ENCODE measurements around the gene FXYD3. TPM values are rescaled to one million over a fixed set of nuclear protein-coding genes. Genes with fewer than 3 reads are reported as not detected.

The FXYD3 gene
- total RNA-seq, 4 donors from 2014 or later: 0.26 to 13.4 TPM; not detected in 2

- H3K36me3 ChIP-seq: no peaks in the 10 kb centered on the region
- H3K27me3 ChIP-seq: no peaks in the 10 kb centered on the region
- in situ Hi-C loops (cut with MboI; ENCODE audit: low sequenced_read_pairs in 4 of 4): loop anchor here in 1 of 4 donors (10.0 kb wide), 1 partner anchor 46 kb away; the partner anchor contains the start of gene HPN
- TF ChIP-seq CTCF (IDR thresholded peaks at IDR 0.05 in 4 of 5, conservative IDR thresholded peaks at IDR 0.05 in 1 of 5) (peak; percentile 72 to 77 (median 75)), POLR2A (IDR thresholded peaks at IDR 0.05) (no peak)
- H3K9me3 ChIP-seq: no peaks in the 10 kb centered on the region
- peak overlapping the region in 3 of 4 donors; percentile 4 to 35 (median 23) for H3K4me3 ChIP-seq
- DNase-seq (peak; percentile 52 to 72), ATAC-seq (peak; percentile 94 to 96)
- intact Hi-C loops (cut with DNase I; ENCODE audit: low total_unique reads): loop anchor here (1.0 to 2.0 kb wide), 4 partner anchors 23 to 117 kb away; partner anchors contain the start of gene LGI4
- H3K27ac ChIP-seq: peak overlapping the region; percentile 31 to 61 (median 49)
- H3K4me1 ChIP-seq: peaks cover 9 to 15% of the 10 kb centered on the region in 2 donors
These were observed 25.0 kb upstream of the FXYD3 start for GRCh38 chr19:35090506-35091214.

- Histone ChIP-seq H3K36me3 (no peaks in the 10 kb centered on the region), H3K27me3 (no peaks in the 10 kb centered on the region), H3K27ac (no peak overlapping the region), H3K4me1 (peaks cover 6 to 9% of the 10 kb centered on the region in 2 donors), H3K9me3 (no peaks in the 10 kb centered on the region), H3K4me3 (no peak overlapping the region)
- intact Hi-C loops (cut with DNase I; ENCODE audit: low total_unique reads) (no loop called here), in situ Hi-C loops (cut with MboI; ENCODE audit: low sequenced_read_pairs in 4 of 4) (loop anchor here in 1 of 4 donors (10.0 kb wide), 1 partner anchor 49 kb away; the partner anchor contains the start of gene HPN)
- TF ChIP-seq POLR2A (IDR thresholded peaks at IDR 0.05) (no peak), CTCF (IDR thresholded peaks at IDR 0.05 in 4 of 5, conservative IDR thresholded peaks at IDR 0.05 in 1 of 5) (no peak)
- DNase-seq: no peak
- ATAC-seq: no peak
These were observed 22.2 kb upstream of the FXYD3 start for GRCh38 chr19:35093430-35093829.

- DNase-seq (no peak), ATAC-seq (no peak)
- in situ Hi-C loops (cut with MboI; ENCODE audit: low sequenced_read_pairs in 4 of 4) (loop anchor here in 1 of 4 donors (10.0 kb wide), 1 partner anchor 49 kb away; the partner anchor contains the start of gene HPN), intact Hi-C loops (cut with DNase I; ENCODE audit: low total_unique reads) (no loop called here)
- no peak overlapping the region for H3K4me3 ChIP-seq
- peaks cover 6 to 9% of the 10 kb centered on the region in 2 donors for H3K4me1 ChIP-seq
- no peaks in the 10 kb centered on the region for H3K9me3 ChIP-seq
- H3K27me3 ChIP-seq: no peaks in the 10 kb centered on the region
- TF ChIP-seq CTCF (IDR thresholded peaks at IDR 0.05 in 4 of 5, conservative IDR thresholded peaks at IDR 0.05 in 1 of 5): no peak
- no peak for TF ChIP-seq POLR2A (IDR thresholded peaks at IDR 0.05)
- no peaks in the 10 kb centered on the region for H3K36me3 ChIP-seq
- H3K27ac ChIP-seq: no peak overlapping the region
These were observed 21.5 kb upstream of the FXYD3 start for GRCh38 chr19:35093941-35094647.

- in situ Hi-C loops (cut with MboI; ENCODE audit: low sequenced_read_pairs in 4 of 4) (loop anchor here in 1 of 4 donors (10.0 kb wide), 1 partner anchor 50 kb away; the partner anchor contains the start of gene HPN), intact Hi-C loops (cut with DNase I; ENCODE audit: low total_unique reads) (no loop called here)
- Histone ChIP-seq H3K4me3 (no peak overlapping the region), H3K4me1 (peaks cover 6 to 9% of the 10 kb centered on the region in 2 donors), H3K27me3 (no peaks in the 10 kb centered on the region), H3K36me3 (no peaks in the 10 kb centered on the region), H3K9me3 (no peaks in the 10 kb centered on the region), H3K27ac (no peak overlapping the region)
- ATAC-seq (no peak), DNase-seq (no peak)
- TF ChIP-seq CTCF (IDR thresholded peaks at IDR 0.05 in 4 of 5, conservative IDR thresholded peaks at IDR 0.05 in 1 of 5) (no peak), POLR2A (IDR thresholded peaks at IDR 0.05) (no peak)
These were observed 21.0 kb upstream of the FXYD3 start for GRCh38 chr19:35094656-35095055.

Data from gastrocnemius medialis (tissue), 4 donors.